Measurements from ENCODE around the gene CLDN24.
"Not testable (repeated sequence)": the region's sequence is repeated elsewhere in the genome, so short reads cannot be mapped to it uniquely, and the experiment has no call there.

Gene CLDN24

GRCh38 chr4:183345261-183345660 is 23.0 kb upstream of the CLDN24 start:
- no peak for DNase-seq

GRCh38 chr4:183344523-183345255 is 22.5 kb upstream of the CLDN24 start:
- no peak for DNase-seq

GRCh38 chr4:183343730-183344129 is 21.5 kb upstream of the CLDN24 start:
- no peak for DNase-seq

GRCh38 chr4:183342541-183343533 is 20.6 kb upstream of the CLDN24 start:
- DNase-seq: no peak

DNA sequence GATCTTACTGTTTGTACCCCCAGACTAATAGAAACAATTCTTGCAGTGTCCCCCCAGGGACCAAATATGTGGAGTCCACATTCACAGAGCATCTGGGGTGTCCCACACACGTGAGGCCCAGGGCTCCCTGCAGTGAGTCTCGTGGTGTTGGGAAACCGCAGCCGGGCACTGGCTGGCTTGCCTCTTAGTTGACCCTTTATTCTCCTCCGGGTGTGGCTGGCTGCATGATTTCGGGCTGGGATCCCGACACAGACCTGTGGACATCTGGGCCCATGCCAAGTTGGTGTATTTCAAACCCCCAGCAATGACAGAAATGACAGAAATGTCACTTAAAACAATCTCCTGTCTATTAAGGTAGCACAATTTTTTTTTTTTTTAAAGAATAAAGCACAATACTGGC is 15.6 kb upstream of the CLDN24 start:
- no peak for DNase-seq

DNA sequence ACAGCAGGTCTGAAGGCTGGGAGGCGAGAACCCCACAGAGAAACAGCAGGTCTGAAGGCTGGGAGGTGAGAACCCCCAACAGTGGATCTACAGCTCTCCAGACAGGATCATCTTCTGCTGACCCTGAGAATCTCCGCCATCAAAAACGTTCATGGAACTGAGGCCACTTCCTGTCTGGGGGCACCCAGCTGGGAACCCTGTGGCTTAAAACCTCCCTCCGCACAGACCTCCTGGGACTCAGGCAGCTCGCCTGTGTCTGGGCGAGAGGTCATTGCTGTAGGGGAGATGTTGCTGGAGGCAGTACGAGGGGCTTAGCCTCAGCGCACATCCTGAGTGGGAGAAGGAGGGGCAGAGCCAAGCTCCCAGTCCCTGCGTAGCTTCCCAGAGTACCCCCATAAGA is 15.1 kb upstream of the CLDN24 start:
- DNase-seq: no peak

DNA sequence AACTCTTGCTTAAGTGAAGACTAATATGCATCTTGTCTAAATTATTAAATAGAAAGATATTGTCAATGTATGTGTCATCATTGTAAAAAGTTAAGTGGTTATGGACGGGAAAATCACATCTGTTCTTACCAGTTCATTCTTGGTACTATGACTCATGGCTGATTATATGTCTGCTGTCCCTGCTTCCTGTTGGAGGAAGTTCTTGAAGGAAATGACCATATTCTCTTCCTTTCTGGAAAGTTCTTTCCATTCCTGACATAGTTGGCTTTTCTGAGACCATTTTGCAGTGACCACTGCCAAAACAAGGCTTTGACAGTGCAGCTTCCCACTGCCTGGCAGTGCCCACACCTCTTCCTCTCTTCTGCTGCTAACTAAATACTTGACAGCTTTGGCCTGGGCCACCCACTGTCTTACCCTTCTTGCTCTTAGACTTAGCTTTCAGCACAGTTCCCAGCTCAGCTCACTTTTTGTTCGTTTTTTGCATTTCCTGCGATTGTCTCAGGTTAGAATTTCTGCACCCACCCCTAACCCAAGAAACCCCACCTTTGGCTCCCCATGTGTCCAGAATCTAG is 13.2 kb upstream of the CLDN24 start:
- DNase-seq: no peak

DNA sequence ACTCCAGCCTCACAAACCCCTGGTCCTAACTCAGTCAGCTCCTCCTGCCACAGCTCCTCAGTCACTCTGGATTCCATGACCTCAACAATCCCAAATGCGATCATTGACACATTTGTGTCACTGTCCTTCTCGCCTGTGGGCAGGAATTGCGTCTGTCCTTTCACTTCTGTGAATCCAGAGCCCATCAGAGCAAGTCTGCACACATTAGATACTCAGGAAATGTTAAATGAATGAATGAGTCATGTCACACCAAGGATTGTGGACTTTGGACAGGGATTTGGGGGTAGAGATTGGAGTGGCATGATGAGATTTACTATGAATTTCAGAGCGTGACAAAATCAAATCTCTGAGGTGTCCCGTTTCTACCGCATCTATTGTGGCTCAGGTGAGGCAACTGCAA is 11.8 kb upstream of the CLDN24 start:
- no peak for DNase-seq

DNA sequence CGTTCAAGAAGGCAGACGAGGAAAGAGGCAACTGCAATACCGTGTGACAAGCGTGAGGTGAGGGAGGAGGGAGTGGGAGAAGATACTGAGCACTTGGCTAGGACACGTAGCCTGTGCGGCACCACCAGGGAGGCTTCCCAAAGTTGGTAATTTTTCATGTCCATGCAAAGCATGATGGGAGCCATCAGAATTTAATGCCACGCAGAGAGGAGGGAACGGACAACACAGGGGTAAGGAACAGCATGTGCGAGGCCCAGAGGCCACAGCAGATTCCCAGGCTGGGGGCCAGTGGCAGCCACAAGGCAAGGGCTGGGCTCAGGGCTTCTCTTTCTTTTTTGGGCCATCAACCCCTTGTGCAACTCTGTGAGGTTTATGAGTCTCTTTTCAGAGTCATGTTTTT is 11.0 kb upstream of the CLDN24 start:
- no peak for DNase-seq

DNA sequence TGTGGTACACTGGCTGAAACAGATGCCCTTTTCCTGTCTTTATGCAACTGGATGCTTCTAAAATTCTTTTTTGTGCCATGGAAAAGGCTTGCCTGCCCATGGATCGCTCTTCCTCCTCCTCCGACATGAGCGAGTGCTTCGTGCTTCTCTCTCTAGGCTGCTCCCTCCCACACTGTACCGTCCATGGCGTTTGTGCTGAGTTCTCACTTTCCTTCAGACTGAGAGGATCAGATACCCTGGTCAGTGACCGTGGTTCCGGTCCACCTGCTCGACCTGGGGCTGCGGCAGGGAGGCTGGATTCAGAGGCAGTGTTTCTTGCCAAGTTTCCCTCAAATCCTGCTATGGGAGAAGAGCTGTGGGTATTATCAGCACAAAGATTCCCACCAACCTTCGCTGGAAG is 10.2 kb upstream of the CLDN24 start:
- no peak for DNase-seq

DNA sequence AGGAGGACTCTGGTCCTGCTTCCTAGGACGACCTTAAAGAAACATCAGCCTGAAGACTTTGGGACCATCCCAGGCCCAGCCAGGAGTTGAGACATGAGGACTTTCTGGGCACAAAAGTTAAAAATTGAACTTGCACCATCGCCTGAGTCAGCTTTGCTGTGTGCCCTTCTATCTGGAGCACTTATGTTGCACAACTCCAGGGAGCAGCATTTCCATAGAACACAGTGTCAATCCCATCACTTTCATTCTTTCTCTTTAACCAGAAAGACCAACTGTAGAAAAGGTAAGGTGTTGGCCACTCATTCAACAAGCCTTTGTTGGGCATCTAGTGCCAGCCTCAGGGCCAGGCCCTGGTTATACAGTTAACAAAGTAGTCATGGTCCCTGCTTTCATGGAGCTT is 8.6 kb upstream of the CLDN24 start:
- DNase-seq: no peak

- no peak for DNase-seq
Observed at GRCh38 chr4:183329954-183330742, 7.9 kb upstream of the CLDN24 start.

- no peak for DNase-seq
Observed at GRCh38 chr4:183329244-183329643, 7.0 kb upstream of the CLDN24 start.

DNA sequence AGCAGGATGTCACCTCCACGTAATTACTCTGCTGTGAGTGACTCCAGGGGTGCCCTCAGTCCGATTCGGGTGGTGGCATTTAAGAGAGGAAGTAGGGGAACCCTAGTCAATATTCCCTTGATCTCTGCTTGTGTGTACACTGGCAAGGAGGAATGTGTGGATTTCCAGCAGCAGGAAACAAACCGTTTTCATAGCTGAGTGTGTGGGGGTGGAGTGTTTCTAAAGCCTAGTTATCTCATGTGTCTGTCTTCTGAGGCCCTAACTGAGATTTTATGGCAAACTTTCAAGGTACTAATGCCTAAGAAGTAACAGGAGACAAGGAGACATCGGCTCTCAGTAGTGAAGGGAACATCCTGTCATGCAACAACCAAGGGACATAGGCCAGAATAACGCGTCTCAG is 6.6 kb upstream of the CLDN24 start:
- no peak for DNase-seq

DNA sequence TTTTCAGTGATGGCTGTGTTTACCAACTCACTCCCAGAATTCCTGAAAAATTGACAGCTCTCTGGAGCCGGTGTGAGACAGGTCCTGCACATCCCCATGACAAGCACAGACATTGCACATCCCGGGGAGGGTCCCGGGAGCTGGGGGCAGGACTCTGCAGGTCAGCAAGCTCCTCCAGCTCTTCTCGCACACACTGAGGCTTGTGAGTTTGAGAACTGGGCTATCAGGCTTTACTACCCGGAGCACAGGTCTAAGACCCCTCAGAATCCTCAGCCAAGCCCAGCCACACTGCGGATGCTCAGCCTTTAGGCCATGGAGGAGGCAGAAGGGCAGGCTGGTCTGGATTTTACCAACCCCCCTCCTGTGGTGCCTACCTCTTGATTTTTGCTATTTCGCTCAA is 5.6 kb upstream of the CLDN24 start:
- no peak for DNase-seq

DNA sequence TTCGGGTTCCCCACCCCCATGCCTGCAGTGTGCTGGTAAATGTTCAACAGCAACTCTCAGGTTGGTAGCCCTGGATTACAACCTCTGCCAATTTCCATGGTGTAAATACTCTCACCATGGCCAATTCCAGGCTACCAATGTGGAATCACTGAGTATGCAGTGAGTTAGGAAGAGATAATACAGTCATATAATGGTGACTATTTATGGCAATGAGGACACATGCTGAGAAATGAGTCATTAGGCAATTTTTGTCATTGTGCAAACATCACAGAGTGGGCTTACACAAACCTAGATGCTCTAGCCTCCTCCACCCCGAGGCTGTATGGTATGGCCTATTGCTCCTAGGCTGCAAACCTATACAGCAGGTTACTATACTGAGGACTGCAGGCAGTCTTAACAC is 4.6 kb upstream of the CLDN24 start:
- DNase-seq: no peak

GRCh38 chr4:183326387-183326786 is 4.2 kb upstream of the CLDN24 start:
- not testable (repeated sequence) for DNase-seq

- no peak for DNase-seq
Observed at GRCh38 chr4:183324619-183325018, 2.4 kb upstream of the CLDN24 start.

DNA sequence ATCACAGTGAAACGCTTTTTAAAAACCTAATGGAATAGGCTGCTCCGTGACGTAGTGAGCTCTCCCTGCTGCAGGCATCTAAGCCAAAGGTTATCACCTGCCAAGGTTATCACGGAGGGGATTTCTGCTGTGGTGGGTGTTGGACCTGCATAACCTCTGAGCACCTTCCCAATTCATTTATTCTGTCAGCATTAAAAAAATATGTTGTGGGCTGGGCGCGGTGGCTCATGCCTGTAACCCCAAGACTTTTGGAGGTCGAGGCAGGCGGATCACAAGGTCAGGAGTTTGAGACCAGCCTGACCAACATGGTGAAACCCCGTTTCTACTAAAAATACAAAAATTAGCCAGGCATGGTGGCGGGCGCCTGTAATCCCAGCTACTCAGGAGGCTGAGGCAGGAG is 1.8 kb upstream of the CLDN24 start:
- DNase-seq: not testable (repeated sequence)

DNA sequence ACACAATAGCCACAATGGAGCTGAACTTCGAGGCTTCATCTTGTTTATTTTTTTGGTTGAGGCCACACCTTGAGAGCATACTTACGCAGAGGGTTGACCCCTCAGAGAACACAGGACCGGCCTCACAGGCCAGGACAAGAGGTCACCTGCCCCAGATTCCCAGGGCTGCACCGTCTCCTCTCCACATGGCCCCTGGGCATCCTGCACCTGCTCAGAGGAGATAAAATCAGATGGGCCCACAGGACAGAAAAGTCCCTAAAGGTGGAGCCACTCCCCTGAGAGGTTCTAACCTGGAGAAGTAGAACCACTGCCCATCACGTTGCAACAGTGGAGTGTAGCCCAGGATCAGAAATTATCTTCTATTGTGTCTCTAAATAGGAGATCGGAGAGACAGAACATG is 1.1 kb upstream of the CLDN24 start:
- no peak for DNase-seq

GRCh38 chr4:183321516-183321915 is 710 bp downstream of the CLDN24 start:
- no peak for DNase-seq

GRCh38 chr4:183321079-183321478 is 1.1 kb downstream of the CLDN24 start:
- no peak for DNase-seq

All from activated T-cell treated with anti-CD3 and anti-CD28 coated beads for 4 hours (primary cell).